A673 (cell line): ENCODE results near the gene KCNC1.

Experiments
- EZH2 ChIP-seq: fragments of 200-600 bp; sonication (generic); IDR thresholded peaks from 2 replicates; pipeline ENCODE4 v1.6.1; 2017; ENCODE audit warnings: borderline replicate concordance, low read depth, mild to moderate bottlenecking, mixed read lengths, antibody characterized with exemption, low read length; ENCODE audit not compliant: poor library complexity, severe bottlenecking
- TF ChIP-seq, protein P1 (sequence below): fragments of 300-800, 200-600 bp; sonication (generic); conservative IDR thresholded peaks from 2 replicates; pipeline ENCODE4 v1.5.1; 2017; ENCODE audit warnings: low read depth, mild to moderate bottlenecking, antibody characterized with exemption, low read length, moderate library complexity, mixed read lengths

DNA sequence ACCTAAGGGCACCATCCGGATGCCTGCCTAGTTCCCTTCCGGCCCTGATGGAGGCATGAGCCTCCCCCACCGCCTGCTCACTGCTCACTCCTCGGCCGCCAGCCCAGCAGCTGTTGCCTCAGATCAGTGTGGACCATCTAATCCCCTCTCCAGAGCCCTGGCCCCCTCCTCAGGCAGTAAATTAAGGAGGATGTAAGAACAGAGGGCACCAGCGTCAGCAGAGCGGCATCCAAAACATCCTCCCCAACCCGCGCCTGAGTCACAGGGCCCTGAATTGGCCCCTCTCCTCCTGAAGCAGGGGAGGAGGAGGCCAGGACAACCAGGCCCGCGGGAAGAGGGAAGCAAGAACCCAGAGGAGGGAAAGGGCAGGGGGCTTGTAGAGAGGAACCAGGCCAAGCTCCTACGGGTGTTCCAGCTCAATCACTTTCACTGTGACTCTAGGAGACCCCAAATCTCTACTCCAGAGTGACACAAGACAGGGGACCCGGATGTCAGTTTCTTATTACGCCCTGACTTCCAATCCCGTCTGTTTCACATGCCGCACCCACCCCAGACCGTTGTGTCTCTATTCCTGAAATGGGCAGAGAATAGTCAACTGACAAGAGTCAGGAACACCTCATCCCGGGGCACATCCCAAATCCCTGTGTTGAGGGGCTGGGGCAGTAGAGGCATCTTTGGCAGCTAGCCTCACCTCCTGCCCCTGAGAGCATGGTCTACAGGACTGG, 46.5 kb upstream of the KCNC1 start:
- TF ChIP-seq, protein P1, sequence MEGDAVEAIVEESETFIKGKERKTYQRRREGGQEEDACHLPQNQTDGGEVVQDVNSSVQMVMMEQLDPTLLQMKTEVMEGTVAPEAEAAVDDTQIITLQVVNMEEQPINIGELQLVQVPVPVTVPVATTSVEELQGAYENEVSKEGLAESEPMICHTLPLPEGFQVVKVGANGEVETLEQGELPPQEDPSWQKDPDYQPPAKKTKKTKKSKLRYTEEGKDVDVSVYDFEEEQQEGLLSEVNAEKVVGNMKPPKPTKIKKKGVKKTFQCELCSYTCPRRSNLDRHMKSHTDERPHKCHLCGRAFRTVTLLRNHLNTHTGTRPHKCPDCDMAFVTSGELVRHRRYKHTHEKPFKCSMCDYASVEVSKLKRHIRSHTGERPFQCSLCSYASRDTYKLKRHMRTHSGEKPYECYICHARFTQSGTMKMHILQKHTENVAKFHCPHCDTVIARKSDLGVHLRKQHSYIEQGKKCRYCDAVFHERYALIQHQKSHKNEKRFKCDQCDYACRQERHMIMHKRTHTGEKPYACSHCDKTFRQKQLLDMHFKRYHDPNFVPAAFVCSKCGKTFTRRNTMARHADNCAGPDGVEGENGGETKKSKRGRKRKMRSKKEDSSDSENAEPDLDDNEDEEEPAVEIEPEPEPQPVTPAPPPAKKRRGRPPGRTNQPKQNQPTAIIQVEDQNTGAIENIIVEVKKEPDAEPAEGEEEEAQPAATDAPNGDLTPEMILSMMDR: no peak
- no peak for TF ChIP-seq EZH2
